Medulla oblongata (tissue), 1 donor: ENCODE results near the gene GALNT6.

Source experiments
- DNase-seq: peaks from one replicate; pipeline ENCODE4 v3.0.0-alpha.2; 2015; ENCODE audit errors: extremely low spot score

Gene GALNT6, protein sequence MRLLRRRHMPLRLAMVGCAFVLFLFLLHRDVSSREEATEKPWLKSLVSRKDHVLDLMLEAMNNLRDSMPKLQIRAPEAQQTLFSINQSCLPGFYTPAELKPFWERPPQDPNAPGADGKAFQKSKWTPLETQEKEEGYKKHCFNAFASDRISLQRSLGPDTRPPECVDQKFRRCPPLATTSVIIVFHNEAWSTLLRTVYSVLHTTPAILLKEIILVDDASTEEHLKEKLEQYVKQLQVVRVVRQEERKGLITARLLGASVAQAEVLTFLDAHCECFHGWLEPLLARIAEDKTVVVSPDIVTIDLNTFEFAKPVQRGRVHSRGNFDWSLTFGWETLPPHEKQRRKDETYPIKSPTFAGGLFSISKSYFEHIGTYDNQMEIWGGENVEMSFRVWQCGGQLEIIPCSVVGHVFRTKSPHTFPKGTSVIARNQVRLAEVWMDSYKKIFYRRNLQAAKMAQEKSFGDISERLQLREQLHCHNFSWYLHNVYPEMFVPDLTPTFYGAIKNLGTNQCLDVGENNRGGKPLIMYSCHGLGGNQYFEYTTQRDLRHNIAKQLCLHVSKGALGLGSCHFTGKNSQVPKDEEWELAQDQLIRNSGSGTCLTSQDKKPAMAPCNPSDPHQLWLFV

GRCh38 chr12:51391283-51392123, at the start of gene GALNT6:
Gene GALNT6 (minus strand): TSS chr12:51391406. CDS start chr12:51379781, 11,625 bp downstream.
- peak; percentile 45 for DNase-seq

- DNase-seq = no peak
Measured at GRCh38 chr12:51439330-51439729, 48.1 kb upstream of the GALNT6 start.

DNA sequence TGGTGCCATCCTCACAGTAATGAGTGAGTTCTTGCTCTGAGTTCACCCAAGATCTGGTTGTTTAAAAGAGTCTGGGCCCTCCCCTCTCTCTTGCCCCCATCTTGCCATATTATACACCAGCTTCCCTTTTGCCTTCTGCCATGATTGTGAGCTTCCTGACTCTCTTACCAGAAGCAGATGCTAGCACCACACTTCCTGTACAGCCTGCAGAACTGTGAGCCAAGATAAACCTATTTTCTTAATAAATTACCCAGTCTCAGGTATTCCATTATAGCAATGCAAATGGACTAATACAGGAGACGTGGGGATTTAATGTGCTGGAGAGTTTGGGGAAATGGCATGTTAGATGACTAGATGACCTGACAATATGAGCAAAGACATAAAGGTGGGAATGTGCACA, 46.2 kb upstream of the GALNT6 start:
- DNase-seq = no peak

GRCh38 chr12:51434305-51434704, 43.1 kb upstream of the GALNT6 start:
- no peak for DNase-seq

DNA sequence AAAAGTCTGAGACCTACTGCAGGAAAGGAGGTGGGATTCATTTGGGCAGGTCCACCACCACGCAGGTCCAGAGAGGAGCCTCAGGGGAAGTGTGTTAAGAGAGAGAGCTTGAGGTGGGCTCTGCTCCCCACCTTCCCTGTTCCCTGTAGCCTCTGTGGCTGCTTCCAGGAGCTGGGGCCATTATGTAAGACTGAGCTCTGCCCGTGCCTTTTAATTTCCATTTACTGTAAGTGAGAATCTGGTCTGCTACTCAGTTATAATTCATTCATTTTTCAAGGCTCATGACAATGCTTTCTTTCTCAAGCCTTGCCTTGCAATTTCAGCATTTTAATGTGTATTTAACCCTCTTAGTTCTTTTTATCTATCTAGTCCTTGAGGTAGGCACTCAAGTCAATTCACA, 41.7 kb upstream of the GALNT6 start:
- DNase-seq = no peak

- DNase-seq = no peak
Measured at GRCh38 chr12:51430196-51430895, 39.1 kb upstream of the GALNT6 start.

DNA sequence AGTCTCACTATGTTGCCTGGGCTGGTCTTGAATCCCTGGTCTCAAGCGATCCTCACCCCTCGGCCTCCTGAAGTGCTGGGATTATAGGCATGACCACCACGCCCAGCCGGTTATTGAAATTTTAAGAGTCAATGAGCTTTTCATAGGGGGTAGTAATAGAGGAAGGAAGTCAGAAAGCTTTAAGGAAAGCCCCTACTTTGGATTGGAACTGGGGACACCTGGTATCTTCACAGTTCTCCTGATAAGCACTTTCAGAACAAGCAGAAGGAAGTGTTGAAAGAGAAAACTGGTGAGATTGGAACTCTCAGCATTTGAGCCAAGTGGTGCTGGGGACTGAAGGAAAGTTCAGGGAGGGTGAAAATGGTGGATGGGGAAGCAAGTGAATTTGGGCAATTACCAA, 38.5 kb upstream of the GALNT6 start:
- DNase-seq = no peak

GRCh38 chr12:51428256-51428655, 37.0 kb upstream of the GALNT6 start:
- no peak for DNase-seq

GRCh38 chr12:51424662-51425539, 33.7 kb upstream of the GALNT6 start, which contains the start of gene SLC4A8:
Gene SLC4A8 (plus strand): TSS chr12:51424831. CDS start chr12:51424988, 157 bp downstream.
- peak; percentile 98 for DNase-seq

DNA sequence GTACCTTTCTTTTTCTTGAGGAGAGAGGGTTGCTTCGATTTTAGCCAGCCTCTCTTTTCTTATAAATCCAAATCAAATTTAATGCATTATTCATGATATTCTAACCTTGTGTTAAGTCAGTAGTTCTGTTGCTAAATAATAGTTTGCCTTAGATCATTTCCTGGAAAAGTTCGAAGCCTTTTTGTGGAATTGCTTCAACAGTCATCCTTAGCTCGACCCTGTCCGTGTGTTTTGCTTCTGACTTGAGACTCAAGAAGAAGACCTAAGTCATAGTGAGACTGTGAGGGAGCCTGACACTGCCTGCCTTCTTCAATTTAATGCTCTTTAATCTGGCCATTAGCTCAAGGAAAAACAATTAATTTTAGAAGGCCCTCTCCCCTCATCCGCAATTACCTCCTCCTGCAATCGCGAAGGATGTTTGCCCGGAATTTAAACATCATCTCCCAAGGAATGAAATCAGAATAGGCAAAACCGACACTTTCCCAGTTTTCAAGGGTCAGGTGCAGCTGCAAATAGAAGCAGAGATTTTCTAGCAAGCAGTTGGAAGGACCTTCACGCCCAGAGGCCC, 33.0 kb upstream of the GALNT6 start:
- DNase-seq = no peak

- DNase-seq = peak; percentile 93
Measured at GRCh38 chr12:51421266-51421884, 30.2 kb upstream of the GALNT6 start.

DNA sequence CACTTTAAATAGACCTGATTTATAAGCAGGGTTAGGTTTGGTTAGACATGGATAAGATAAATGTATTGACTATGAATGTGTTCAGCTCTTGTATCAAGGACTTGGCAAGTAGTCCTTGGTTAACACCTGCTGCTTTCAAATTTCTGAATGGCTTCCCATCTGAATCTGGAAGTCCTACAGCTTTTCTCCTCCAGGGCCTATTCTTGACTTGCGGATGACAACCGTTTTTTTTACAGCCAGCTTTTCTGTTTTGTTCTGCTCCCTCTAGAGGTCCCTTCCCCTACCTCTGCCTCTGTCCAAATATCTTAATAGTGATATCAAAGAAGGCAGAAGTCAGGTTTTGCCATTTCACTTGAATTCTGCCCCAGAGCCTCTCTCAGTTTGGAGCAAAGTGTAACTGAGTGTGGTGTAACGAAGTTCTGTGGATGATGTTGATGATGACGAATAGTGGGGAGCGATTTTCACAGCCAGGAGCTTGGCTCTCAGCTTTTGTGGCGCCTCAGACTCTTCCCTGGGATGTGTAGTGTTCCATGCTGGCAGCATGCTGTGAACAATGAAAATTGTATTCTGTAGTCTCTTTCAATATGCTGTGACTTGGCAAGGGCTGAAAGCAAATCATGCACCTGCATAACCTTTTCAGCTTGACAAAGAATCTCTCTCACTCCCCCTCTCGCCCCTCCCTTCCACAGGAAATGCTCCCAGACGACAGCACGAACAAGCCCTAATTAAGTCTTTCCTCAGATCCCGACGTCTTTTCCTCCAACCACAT, 28.4 kb upstream of the GALNT6 start:
- DNase-seq = no peak

DNA sequence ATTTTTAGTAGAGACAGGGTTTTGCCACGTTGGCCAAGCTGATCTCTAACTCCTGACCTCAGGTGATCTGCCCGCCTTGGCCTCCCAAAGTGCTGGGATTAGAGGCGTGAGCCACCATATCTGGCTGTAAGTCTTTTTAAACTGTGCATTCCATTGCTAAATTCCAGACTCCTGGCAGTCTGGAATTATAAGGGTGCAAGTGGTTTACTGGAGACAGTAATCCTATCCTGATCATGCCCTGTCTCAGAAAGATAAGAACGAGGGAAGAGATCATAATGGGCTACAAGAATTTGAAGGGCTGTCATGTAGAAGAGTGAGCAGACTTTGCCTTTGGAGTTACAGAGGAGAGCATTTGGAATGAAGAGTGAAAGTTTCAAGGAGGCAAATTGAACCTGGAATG, 26.6 kb upstream of the GALNT6 start:
- DNase-seq = no peak

- no peak for DNase-seq
Measured at GRCh38 chr12:51415931-51416330, 24.7 kb upstream of the GALNT6 start.

DNA sequence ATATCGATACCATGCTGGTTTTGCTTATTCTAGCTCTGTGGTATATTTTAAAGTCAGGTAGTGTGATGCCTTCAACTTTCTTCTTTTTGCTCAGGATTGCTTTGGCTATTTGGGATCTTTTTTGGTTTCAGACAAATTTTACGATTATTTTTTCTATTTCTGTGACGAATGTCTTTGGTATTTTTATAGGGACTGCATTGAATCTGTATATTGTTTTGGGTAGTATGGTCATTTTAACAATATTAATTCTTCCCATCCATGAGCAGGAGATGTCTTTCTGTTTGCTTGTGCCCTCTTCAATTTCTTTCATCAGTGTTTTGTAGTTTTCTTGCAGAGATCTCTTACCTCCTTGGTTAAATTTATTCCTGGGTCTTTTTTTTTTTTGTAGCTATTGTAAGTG, 22.6 kb upstream of the GALNT6 start:
- DNase-seq = no peak

GRCh38 chr12:51413149-51413548, 21.9 kb upstream of the GALNT6 start:
- DNase-seq = no peak

GRCh38 chr12:51409846-51410245, 18.6 kb upstream of the GALNT6 start:
- DNase-seq = no peak

DNA sequence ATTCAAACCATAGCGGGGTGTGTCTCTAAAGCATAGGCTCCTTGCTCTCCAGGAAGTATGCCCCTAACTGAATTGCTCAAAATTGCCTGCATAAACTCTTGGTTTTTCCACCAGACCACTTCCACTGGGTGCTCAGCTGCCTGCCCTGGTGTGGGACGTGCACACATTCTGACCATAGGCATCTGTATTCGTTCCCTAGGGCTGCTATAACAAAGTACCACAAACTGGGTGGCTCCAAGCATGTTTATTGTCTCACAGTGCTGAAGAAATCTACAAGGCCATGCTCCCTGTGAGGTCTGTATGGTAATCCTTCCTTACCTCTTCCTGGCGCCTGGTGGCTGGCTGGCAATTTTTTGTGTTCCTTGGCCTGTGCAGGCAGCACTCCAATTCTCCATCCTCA, 16.4 kb upstream of the GALNT6 start:
- no peak for DNase-seq

DNA sequence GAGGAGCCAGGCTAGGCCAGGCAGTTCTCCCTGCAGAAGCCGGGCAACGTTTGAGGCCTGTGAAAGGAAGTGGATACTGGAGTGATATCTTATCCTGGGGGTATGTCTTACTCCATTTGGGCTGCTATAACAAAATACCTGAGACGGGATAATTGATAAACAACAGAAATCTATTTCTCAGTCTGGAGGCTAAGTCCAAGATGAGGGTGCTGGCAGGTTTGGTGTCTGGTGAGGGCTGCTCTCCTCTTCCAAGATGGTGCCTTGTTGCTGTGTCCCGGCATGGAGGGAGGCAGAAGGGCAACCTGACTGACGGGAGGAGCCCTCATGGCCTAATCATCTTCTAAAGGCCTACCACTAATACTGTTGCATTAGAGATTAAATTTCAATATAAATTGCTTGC, 15.7 kb upstream of the GALNT6 start:
- no peak for DNase-seq
